Endothelial cell of umbilical vein (primary cell): ENCODE data around the gene POC5. TPM values are rescaled to one million over a fixed set of nuclear protein-coding genes. Genes with fewer than 3 reads are reported as not detected.

ENCODE experiments used
- BruUV-seq: library from RNA; stranded (reverse); fragments of 400-500 nt; replicated peaks from 2 replicates; lab custom pipeline; 2021; lab: Mats Ljungman, UMichigan
- CTCF ChIA-PET: fragments of 300-600, 350-600 bp; sonication (Branson Sonifier 250); formaldehyde crosslinking; loops from one replicate; lab custom pipeline; 2021; ENCODE audit warnings: antibody characterized with exemption, inconsistent platforms; lab: Charles Lee
- POLR2A ChIA-PET: fragments of 300-600, 350-600 bp; sonication (Branson Sonifier 250); formaldehyde crosslinking; loops from one replicate; lab custom pipeline; 2021; ENCODE audit warnings: antibody characterized with exemption, inconsistent platforms; lab: Charles Lee
- DNase-seq: peaks from one replicate; pipeline ENCODE4 v3.0.0-alpha.2; 2011; ENCODE audit warnings: low read depth, low spot score
- FAIRE-seq: peaks from 2 replicates; lab custom pipeline; 2011; peaks lifted over from hg19 to GRCh38; lab: Jason Lieb, UNC
- H2AFZ ChIP-seq: 2 replicates; pipeline ENCODE4 v1.6.0; 2012; ENCODE audit warnings: low read depth, low read length, control low read depth, inconsistent platforms
- H3K27ac ChIP-seq: 2 replicates; pipeline ENCODE4 v1.5.1; 2011; ENCODE audit warnings: low read depth, mild to moderate bottlenecking, control low read depth, low read length, moderate library complexity; ENCODE audit not compliant: insufficient read depth
- H3K27me3 ChIP-seq, 2 experiments: 2 replicates each; pipeline versions ENCODE4 v1.6.0 to v1.6.1; 2011; ENCODE audit warnings: low read length in 2 of 2, mixed read lengths in 1 of 2; ENCODE audit not compliant: control insufficient read depth in 2 of 2, insufficient read depth in 2 of 2
- H3K36me3 ChIP-seq, 2 experiments: 2 replicates in 1 of 2; 3 replicates in 1 of 2; pipeline ENCODE4 v1.5.1; 2011; ENCODE audit warnings: low read length in 2 of 2, mild to moderate bottlenecking in 1 of 2, moderate library complexity in 1 of 2; ENCODE audit not compliant: control insufficient read depth in 2 of 2, insufficient read depth in 2 of 2; ENCODE audit errors: extremely low read depth in 1 of 2
- H3K4me1 ChIP-seq: 3 replicates; pipeline ENCODE4 v1.5.1; 2011; ENCODE audit warnings: mild to moderate bottlenecking, low read length; ENCODE audit not compliant: control insufficient read depth, insufficient read depth; ENCODE audit errors: extremely low read depth
- H3K4me2 ChIP-seq: 2 replicates; pipeline ENCODE4 v1.6.1; 2011; ENCODE audit warnings: low read length, control low read depth, mixed read lengths; ENCODE audit not compliant: insufficient read depth
- H3K4me3 ChIP-seq, 3 experiments: fragments of 200-600 bp in 1 of 3; sonication (generic), shearing (Covaris generic) in 1 of 3; replicated peaks in 1 of 3; 2 replicates each; pipeline ENCODE4 v1.5.1; 2011 to 2016; ENCODE audit warnings: control low read depth in 3 of 3, low read length in 3 of 3, mild to moderate bottlenecking in 2 of 3, inconsistent platforms in 1 of 3, low read depth in 1 of 3, moderate library complexity in 1 of 3; ENCODE audit not compliant: insufficient read depth in 1 of 3
- H3K79me2 ChIP-seq: 2 replicates; pipeline ENCODE4 v1.6.0; 2012; ENCODE audit warnings: low read length, inconsistent platforms; ENCODE audit not compliant: control insufficient read depth, insufficient read depth
- H3K9ac ChIP-seq: replicated peaks from 2 replicates; pipeline ENCODE3; 2011; ENCODE audit warnings: low read length, control low read depth; ENCODE audit not compliant: insufficient read depth; ENCODE audit errors: extremely low read depth
- H3K9me1 ChIP-seq: replicated peaks from 3 replicates; pipeline ENCODE4 v1.6.0; 2011; ENCODE audit warnings: mild to moderate bottlenecking, low read length; ENCODE audit not compliant: control insufficient read depth, insufficient read depth; ENCODE audit errors: extremely low read depth
- H3K9me3 ChIP-seq: replicated peaks from 2 replicates; pipeline ENCODE4 v1.5.1; 2012; ENCODE audit warnings: low read length, inconsistent platforms; ENCODE audit not compliant: control insufficient read depth, insufficient read depth
- H4K20me1 ChIP-seq: replicated peaks from 2 replicates; pipeline ENCODE3; 2011; ENCODE audit warnings: mild to moderate bottlenecking, low read length; ENCODE audit not compliant: control insufficient read depth, insufficient read depth; ENCODE audit errors: extremely low read depth
- CTCF ChIP-seq, 2 donors: IDR thresholded peaks; 1 replicate in 1 of 2; 2 replicates in 1 of 2; pipeline ENCODE4 v1.5.1; 2011; ENCODE audit warnings: low read length in 2 of 2, mild to moderate bottlenecking in 2 of 2, moderate library complexity in 2 of 2, control low read depth in 1 of 2, inconsistent platforms in 1 of 2, low read depth in 1 of 2; ENCODE audit not compliant: insufficient read depth in 1 of 2; ENCODE audit errors: extremely low read depth in 1 of 2
- EZH2 ChIP-seq: IDR thresholded peaks from 2 replicates; pipeline ENCODE4 v1.6.1; 2012; ENCODE audit warnings: borderline replicate concordance, low read depth, mild to moderate bottlenecking, moderate library complexity, low read length, inconsistent platforms; ENCODE audit not compliant: severe bottlenecking
- FOS ChIP-seq: IDR thresholded peaks from 2 replicates; pipeline ENCODE4 v1.6.1; 2011; ENCODE audit warnings: mild to moderate bottlenecking, low read length, moderate library complexity, borderline replicate concordance; ENCODE audit not compliant: insufficient read depth
- GATA2 ChIP-seq: IDR thresholded peaks from 2 replicates; pipeline ENCODE4 v1.7.0; 2011; ENCODE audit warnings: low read depth, mild to moderate bottlenecking, moderate library complexity, mixed read lengths, low read length; ENCODE audit not compliant: insufficient read length, insufficient read depth
- JUN ChIP-seq: IDR thresholded peaks from 2 replicates; pipeline ENCODE4 v1.6.1; 2011; ENCODE audit warnings: borderline replicate concordance, low read depth; ENCODE audit not compliant: insufficient read length, insufficient read depth
- MAX ChIP-seq: IDR thresholded peaks from 2 replicates; pipeline ENCODE4 v1.6.1; 2011; ENCODE audit not compliant: insufficient read depth, insufficient read length
- MYC ChIP-seq: IDR thresholded peaks from one replicate; pipeline ENCODE4 v1.6.1; 2011; ENCODE audit warnings: mild to moderate bottlenecking, low read depth, low read length
- POLR2A ChIP-seq: IDR thresholded peaks from 2 replicates; pipeline ENCODE4 v1.6.1; 2012; ENCODE audit warnings: low read depth, mild to moderate bottlenecking, control low read depth, low read length
- POLR2AphosphoS5 ChIP-seq: IDR thresholded peaks from 2 replicates; pipeline ENCODE4 v1.6.1; 2012; ENCODE audit warnings: low read depth, mild to moderate bottlenecking, control low read depth, low read length, moderate library complexity; ENCODE audit not compliant: insufficient read depth
- dilution Hi-C: fragments of 300-500 bp; cut with MboI; formaldehyde crosslinking; loops from one replicate; pipeline ENCODE4 v1.15.0; 2019; ENCODE audit warnings: low sequenced_read_pairs; ENCODE audit not compliant: extremely low pct_ligation_motif_present
- intact Hi-C: fragments of 100-400 bp; cut with micrococcal nuclease; formaldehyde crosslinking; loops from one replicate; pipeline ENCODE4 v1.10.0; 2022
- polyA plus RNA-seq, 4 experiments: library from polyadenylated mRNA; depleted of rRNA in 3 of 4; stranded (reverse) in 3 of 4; unstranded in 1 of 4; fragments of >200 nt; gene quantifications; 2 replicates each; pipeline versions ENCODE4 v1.2.1 to v1.2.3, GENCODE V29; 2011 to 2012; ENCODE audit warnings: missing spikeins in 1 of 4
- total RNA-seq: library from RNA; stranded (reverse); gene quantifications from 2 replicates; pipeline ENCODE4 v1.2.3, GENCODE V29; 2021

Gene POC5
- total and polyA plus RNA-seq, 2 donors (not counting 3 experiments of a cell fraction or from before 2014, with no cell fraction given): 8.3 to 15.9 TPM

GRCh38 chr5:75632321-75632720, 84.9 kb downstream of the POC5 start:
- no peak for DNase-seq
- dilution Hi-C loops: no loop called here
- TF ChIP-seq GATA2: no peak
- TF ChIP-seq CTCF (IDR thresholded peaks at IDR 0.05; ENCODE audit: extremely low read depth in 1 of 2, insufficient read depth in 1 of 2, low read depth in 1 of 2, low read length in 2 of 2): no peak
- no peak for TF ChIP-seq MAX
- TF ChIP-seq JUN: no peak
- TF ChIP-seq POLR2A: no peak
- no peak for TF ChIP-seq EZH2
- no peak for TF ChIP-seq FOS
- no peak for TF ChIP-seq MYC
- TF ChIP-seq POLR2AphosphoS5: no peak

More at GRCh38 chr5:75632321-75632720, 84.9 kb downstream of the POC5 start:
- POLR2A ChIA-PET: no interaction called here
- Histone ChIP-seq H3K27ac (no peak overlapping the region), H3K4me1 (no peaks in the 10 kb centered on the region), H3K79me2 (no peaks in the 10 kb centered on the region), H4K20me1 (no peaks in the 10 kb centered on the region), H3K9me1 (no peaks in the 10 kb centered on the region), H2AFZ (no peak overlapping the region), H3K27me3 (no peaks in the 10 kb centered on the region), H3K36me3 (no peaks in the 10 kb centered on the region), H3K9ac (no peak overlapping the region), H3K9me3 (no peaks in the 10 kb centered on the region), H3K4me3 (no peak overlapping the region), H3K4me2 (no peak overlapping the region)
- no peak for FAIRE-seq
- intact Hi-C loops: no loop called here
- BruUV-seq: no TSS peak
- CTCF ChIA-PET: interaction anchor here (1.1 kb wide), 1 partner anchor 9 kb away, joined by 4 read pairs; no protein-coding TSS in a partner anchor
